ENCODE results near the gene JAK3. TPM values are rescaled to one million over a fixed set of nuclear protein-coding genes. Genes with fewer than 3 reads are reported as not detected.

The JAK3 gene
- total and polyA plus RNA-seq, 2 of the 13 experiments (the other 11 are each of a cell fraction or from before 2014, with no cell fraction given): 3.4 to 18.6 TPM

- no peak for TF ChIP-seq ZUFSP (CRISPR knock-in tag; IDR thresholded peaks at IDR 0.05; ENCODE audit: borderline replicate concordance)
- no peak for TF ChIP-seq NFYB (CRISPR knock-in tag; IDR thresholded peaks at IDR 0.05)
- TF ChIP-seq ATF1 (CRISPR knock-in tag; IDR thresholded peaks at IDR 0.05): no peak
- TF ChIP-seq ZNF687 (CRISPR knock-in tag; IDR thresholded peaks at IDR 0.05): peak; percentile 53
- TF ChIP-seq TP53 (CRISPR knock-in tag; conservative IDR thresholded peaks at IDR 0.05): no peak
- TF ChIP-seq DNMT1 (CRISPR knock-in tag; IDR thresholded peaks at IDR 0.05): 0 out of 2 replicates have a peak, but pooled peaks have one; percentile 35
- no peak for TF ChIP-seq AHR (CRISPR knock-in tag; IDR thresholded peaks at IDR 0.05)
- TF ChIP-seq ZNF605 (CRISPR knock-in tag; IDR thresholded peaks at IDR 0.05): 0 out of 2 replicates have a peak, but pooled peaks have one; percentile 31
- TF ChIP-seq EED (CRISPR knock-in tag; IDR thresholded peaks at IDR 0.05): no peak
- no peak for TF ChIP-seq ZFP36L2 (CRISPR knock-in tag; IDR thresholded peaks at IDR 0.05)
- no peak for TF ChIP-seq ZNF772 (CRISPR knock-in tag; IDR thresholded peaks at IDR 0.05)
- TF ChIP-seq ZGPAT (CRISPR knock-in tag; IDR thresholded peaks at IDR 0.05): no peak
- TF ChIP-seq THAP11 (CRISPR knock-in tag; IDR thresholded peaks at IDR 0.05): peak; percentile 63
- no peak for TF ChIP-seq ZNF333 (CRISPR knock-in tag; IDR thresholded peaks at IDR 0.05; ENCODE audit: borderline replicate concordance)
- no peak for TF ChIP-seq ZKSCAN5 (CRISPR knock-in tag; IDR thresholded peaks at IDR 0.05)
- TF ChIP-seq ARNTL (CRISPR knock-in tag; IDR thresholded peaks at IDR 0.05): no peak
- TF ChIP-seq MATR3 (CRISPR knock-in tag; IDR thresholded peaks at IDR 0.05): no peak
- no peak for TF ChIP-seq SMYD3 (CRISPR knock-in tag; IDR thresholded peaks at IDR 0.05)
These were observed 7.7 kb upstream of the JAK3 start (continued) for GRCh38 chr19:17855280-17856152.
